Measurements from ENCODE around the gene SLC25A26. TPM values are rescaled to one million over a fixed set of nuclear protein-coding genes. Genes with fewer than 3 reads are reported as not detected.

SLC25A26 gene
- polyA plus RNA-seq, 1 experiment = 16.4 TPM

DNA sequence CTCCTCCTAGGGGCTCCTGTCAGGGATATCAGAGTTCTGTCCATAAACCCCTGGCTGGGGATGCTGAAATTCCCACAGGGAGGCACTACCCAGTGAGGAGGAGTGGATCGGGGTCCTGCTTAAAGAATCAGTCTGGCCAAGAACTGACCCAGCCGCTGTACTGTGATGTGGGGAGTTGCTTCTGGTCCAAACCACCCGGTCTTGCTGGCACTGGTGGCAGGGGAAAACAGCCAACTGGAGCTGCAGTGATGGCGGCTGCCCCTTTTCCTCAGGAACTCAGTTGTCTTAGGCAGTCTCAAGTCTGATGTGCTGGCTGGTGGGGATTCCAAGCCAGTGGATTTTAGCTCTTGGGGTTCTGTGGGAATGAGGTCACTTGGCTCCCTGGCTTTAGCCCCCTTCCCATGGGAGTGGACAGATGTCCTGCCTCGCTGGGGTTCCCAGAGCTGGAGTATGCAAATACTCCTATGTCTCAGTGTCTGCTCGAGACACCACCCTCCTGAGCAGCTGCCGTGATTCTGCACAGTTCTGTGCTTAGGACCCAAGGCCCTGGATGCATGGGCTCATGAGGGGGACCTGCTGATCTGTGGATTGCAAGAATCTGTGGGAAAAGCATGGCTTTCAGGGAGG lies 97.1 kb downstream of the SLC25A26 start:
- no peak for DNase-seq (ENCODE audit: low read depth, low spot score)
- no peaks in the 10 kb centered on the region for H3K27me3 ChIP-seq (ENCODE audit: control insufficient read depth, insufficient read depth, low read length)
- ChIA-PET CTCF (interaction anchor here (0.8 kb wide), 1 partner anchor 504 kb away, joined by 3 read pairs; no protein-coding TSS in a partner anchor), POLR2A (no interaction called here)
- no peak for TF ChIP-seq CTCF (IDR thresholded peaks at IDR 0.05; ENCODE audit: low read depth, low read length)
- no peaks in the 10 kb centered on the region; the same call in 1 of the 2 replicates for H3K9me3 ChIP-seq (ENCODE audit: control insufficient read depth, insufficient read depth, low read length)
- H3K4me3 ChIP-seq (ENCODE audit: low read depth, low read length) = no peak overlapping the region
- H3K27ac ChIP-seq (ENCODE audit: low read depth, low read length) = no peak overlapping the region

- ChIA-PET POLR2A (no interaction called here), CTCF (no interaction called here)
- peaks cover 7% of the 10 kb centered on the region; the same call in 1 of the 2 replicates for H3K9me3 ChIP-seq (ENCODE audit: control insufficient read depth, insufficient read depth, low read length)
- DNase-seq (ENCODE audit: low read depth, low spot score) = no peak
- no peak for TF ChIP-seq CTCF (IDR thresholded peaks at IDR 0.05; ENCODE audit: low read depth, low read length)
- no peak overlapping the region for H3K27ac ChIP-seq (ENCODE audit: low read depth, low read length)
- H3K27me3 ChIP-seq (ENCODE audit: control insufficient read depth, insufficient read depth, low read length) = no peaks in the 10 kb centered on the region
- H3K4me3 ChIP-seq (ENCODE audit: low read depth, low read length) = no peak overlapping the region
Measured at GRCh38 chr3:66320390-66320789, 99.6 kb downstream of the SLC25A26 start.

GRCh38 chr3:66322436-66322835 lies 101.6 kb downstream of the SLC25A26 start:
- Histone ChIP-seq H3K9me3 (ENCODE audit: control insufficient read depth, insufficient read depth, low read length) (peaks cover 7% of the 10 kb centered on the region; the same call in 1 of the 2 replicates), H3K27me3 (ENCODE audit: control insufficient read depth, insufficient read depth, low read length) (no peaks in the 10 kb centered on the region), H3K4me3 (ENCODE audit: low read depth, low read length) (no peak overlapping the region), H3K27ac (ENCODE audit: low read depth, low read length) (no peak overlapping the region)
- no peak for DNase-seq (ENCODE audit: low read depth, low spot score)
- no peak for TF ChIP-seq CTCF (IDR thresholded peaks at IDR 0.05; ENCODE audit: low read depth, low read length)
- CTCF ChIA-PET = interaction anchor here (0.6 kb wide), 1 partner anchor 69 kb away, joined by 5 read pairs; no protein-coding TSS in a partner anchor
- POLR2A ChIA-PET = no interaction called here

- TF ChIP-seq CTCF (IDR thresholded peaks at IDR 0.05; ENCODE audit: low read depth, low read length) = no peak
- DNase-seq (ENCODE audit: low read depth, low spot score) = no peak
- H3K27me3 ChIP-seq (ENCODE audit: control insufficient read depth, insufficient read depth, low read length) = no peaks in the 10 kb centered on the region
- ChIA-PET POLR2A (no interaction called here), CTCF (no interaction called here)
- peaks cover 7% of the 10 kb centered on the region; the same call in 1 of the 2 replicates for H3K9me3 ChIP-seq (ENCODE audit: control insufficient read depth, insufficient read depth, low read length)
- no peak overlapping the region for H3K27ac ChIP-seq (ENCODE audit: low read depth, low read length)
- no peak overlapping the region for H3K4me3 ChIP-seq (ENCODE audit: low read depth, low read length)
Measured at GRCh38 chr3:66326340-66326739, 105.5 kb downstream of the SLC25A26 start.

DNA sequence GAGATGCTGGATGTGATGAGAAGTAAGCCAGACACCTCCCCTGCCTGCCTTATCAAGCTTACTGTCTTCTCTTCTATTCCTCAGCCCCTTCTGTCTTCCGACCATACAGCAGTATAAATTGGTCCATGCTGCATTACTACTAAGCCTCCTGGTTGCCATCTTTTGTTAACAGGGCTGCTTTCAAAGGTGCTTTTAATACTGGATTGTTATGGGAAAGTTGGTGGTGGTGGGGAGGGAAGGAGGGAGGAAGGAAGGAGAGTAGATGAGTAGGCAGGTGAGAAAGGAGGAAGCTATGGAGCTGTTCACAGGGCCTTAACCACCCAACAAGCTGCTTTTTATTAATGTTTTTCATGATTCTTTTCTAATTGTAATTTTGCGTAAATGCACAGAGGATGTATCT lies 114.9 kb downstream of the SLC25A26 start:
- ChIA-PET POLR2A (no interaction called here), CTCF (no interaction called here)
- no peaks in the 10 kb centered on the region for H3K27me3 ChIP-seq (ENCODE audit: control insufficient read depth, insufficient read depth, low read length)
- DNase-seq (ENCODE audit: low read depth, low spot score) = no peak
- TF ChIP-seq CTCF (IDR thresholded peaks at IDR 0.05; ENCODE audit: low read depth, low read length) = no peak
- no peak overlapping the region for H3K27ac ChIP-seq (ENCODE audit: low read depth, low read length)
- H3K9me3 ChIP-seq (ENCODE audit: control insufficient read depth, insufficient read depth, low read length) = no peaks in the 10 kb centered on the region
- H3K4me3 ChIP-seq (ENCODE audit: low read depth, low read length) = no peak overlapping the region
